SW480 (cell line): Measurements from ENCODE around the gene FOXG1.

ENCODE experiments used
- DNase-seq: peaks from one replicate; pipeline ENCODE4 v3.0.0-alpha.2; 2016; ENCODE audit warnings: low spot score

The FOXG1 gene

DNA sequence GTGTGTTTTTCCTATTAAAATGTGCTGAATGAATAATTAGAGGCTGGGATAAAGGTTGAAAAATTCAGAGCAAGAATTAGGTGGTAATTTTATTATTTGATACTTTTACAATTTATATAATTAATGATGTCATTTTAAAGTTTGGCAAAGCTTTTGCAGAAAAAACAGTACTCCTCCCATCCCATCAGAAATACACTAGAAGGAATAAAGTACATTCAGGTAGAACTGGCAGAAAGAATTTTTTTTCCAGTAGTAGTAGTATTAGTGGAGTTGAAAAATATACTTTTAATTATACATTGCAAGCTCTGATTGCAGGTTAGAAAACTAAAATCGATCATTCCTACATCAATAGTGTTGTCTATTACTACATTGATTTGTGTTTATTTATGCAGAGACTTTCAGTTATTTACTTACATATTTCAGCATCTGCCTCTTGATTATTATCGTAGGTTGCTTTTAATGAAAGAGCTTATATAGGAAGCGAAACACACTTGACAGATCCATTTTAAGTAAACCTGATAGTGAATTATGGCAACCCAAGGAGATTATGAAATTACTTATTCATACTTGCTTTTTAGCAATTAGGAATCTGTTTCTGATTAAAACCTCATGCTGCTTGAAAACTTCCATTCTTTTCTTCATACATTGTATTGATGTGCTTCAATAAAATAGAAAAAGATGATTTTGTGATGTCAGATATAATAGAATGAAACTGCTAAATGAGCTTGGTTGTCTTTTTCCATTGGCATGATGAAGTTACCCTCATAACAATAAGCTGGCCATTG is 10.1 kb downstream of the FOXG1 start:
- no peak for DNase-seq

DNA sequence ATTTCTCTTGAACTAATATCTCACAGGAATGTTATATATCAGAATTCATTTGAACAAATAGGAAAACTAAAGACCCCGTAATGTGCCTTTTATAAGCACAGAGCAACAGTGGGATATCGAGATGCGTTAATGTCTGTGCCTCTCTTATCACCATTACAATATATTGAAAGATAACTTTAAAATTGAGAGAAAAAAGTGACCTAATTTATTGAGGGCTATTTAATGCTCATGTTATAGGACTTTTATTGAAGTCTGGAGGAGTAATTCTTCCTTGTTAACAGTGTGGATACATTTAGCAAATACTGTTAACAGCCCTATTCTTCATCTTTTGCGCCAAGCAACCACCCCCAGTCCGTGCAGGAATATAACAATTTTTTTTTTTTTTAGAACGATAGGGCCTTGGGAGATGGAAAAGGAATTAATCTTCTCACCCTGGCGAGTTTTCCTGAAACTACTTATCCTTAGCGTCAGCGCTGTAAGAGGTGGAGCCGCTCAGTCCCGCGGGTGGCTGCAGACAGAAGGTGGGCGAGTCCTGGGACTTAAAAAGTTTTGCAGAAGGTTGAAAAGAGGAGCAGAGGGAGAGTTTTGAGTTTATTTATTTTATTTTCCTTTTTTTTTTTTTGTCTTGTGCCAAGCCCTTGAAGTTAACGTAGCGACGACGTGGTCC is 11.0 kb downstream of the FOXG1 start:
- no peak for DNase-seq

DNA sequence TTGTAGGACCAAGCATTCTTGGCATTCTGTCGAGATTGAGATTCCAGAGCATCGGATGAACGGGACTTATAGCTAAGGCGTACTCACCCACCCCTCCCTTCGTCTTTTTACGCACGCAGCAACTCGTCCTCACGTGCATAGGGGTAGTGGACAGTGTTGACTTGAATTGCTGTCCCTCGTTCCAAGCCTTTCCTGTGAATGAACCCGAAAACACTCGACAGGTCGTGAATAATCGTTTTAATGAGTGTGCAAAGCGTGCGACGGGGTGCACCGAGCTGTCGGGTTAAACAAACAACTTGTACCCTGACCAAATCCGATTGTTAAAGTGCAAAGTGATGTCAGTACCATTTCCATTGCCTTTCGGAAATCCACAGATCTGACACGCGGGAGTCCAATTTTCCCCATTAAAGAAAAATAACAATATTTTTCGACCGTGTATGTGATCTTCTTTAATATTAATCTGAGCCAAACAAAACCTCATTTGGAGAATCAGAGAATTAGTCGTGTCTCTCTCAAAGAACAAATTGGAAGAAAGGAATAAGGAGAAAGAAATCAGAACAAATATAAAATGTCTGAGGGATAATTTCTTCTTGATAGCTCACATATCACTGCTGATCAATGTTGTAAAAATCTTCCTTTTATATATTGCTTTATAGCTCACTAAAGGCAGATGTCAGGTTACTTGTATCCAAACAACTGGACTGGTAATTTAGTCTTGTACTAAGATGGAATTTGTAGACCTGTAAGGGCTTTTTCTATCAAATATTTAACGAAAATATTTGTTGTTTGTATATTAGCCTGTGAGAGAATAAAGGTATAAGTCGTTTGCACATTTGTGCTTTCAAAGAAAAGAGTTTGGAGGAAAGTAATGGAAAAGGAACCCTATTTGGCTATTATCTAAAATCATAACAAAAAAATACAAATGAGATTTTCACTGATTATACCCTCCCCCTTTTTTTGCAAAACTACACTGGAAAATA is 11.8 kb downstream of the FOXG1 start:
- no peak for DNase-seq

DNA sequence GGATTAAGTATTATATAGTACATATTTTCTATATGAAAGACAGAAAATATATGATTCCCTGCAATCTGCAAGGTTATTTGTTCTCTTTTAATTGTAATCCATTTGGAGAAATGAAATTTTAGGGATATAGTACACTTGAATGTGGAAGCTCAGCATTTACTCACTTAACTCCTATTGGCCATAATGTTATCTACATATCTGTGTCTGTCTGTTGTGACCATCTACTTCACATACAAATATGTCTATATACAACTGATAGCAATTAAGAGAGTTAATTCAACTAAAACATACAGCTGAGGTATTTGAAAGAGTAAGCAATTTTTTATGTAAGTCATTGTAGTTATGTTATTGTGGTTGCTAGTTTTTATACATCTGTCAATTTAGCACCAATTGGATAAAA is 12.9 kb downstream of the FOXG1 start:
- no peak for DNase-seq

GRCh38 chr14:28780843-28781820 is 14.5 kb downstream of the FOXG1 start:
- no peak for DNase-seq

- DNase-seq = no peak
Observed at GRCh38 chr14:28782301-28782700, 15.7 kb downstream of the FOXG1 start.

- DNase-seq = no peak
Observed at GRCh38 chr14:28783664-28784063, 17.1 kb downstream of the FOXG1 start.

- DNase-seq = no peak
Observed at GRCh38 chr14:28784096-28785048, 17.8 kb downstream of the FOXG1 start.

- DNase-seq = no peak
Observed at GRCh38 chr14:28785096-28785952, 18.7 kb downstream of the FOXG1 start.

- DNase-seq = no peak
Observed at GRCh38 chr14:28807518-28807917, 40.9 kb downstream of the FOXG1 start.

GRCh38 chr14:28813810-28814209 is 47.2 kb downstream of the FOXG1 start:
- no peak for DNase-seq
